NT2/D1 (cell line): ENCODE results near the gene BIK.

ENCODE experiments used
- DNase-seq: peaks from one replicate; pipeline ENCODE4 v3.0.0-alpha.2; 2011; ENCODE audit warnings: low read depth, low spot score
- H3K27me3 ChIP-seq: 2 replicates; pipeline ENCODE4 v1.6.0; 2011; ENCODE audit warnings: mild to moderate bottlenecking; ENCODE audit not compliant: insufficient read length, insufficient read depth
- H3K36me3 ChIP-seq: 2 replicates; pipeline ENCODE4 v1.6.1; 2011; ENCODE audit warnings: mild to moderate bottlenecking, low read length, mixed read lengths; ENCODE audit not compliant: insufficient read depth, insufficient read length
- H3K4me1 ChIP-seq: 2 replicates; pipeline ENCODE4 v1.5.1; 2011; ENCODE audit not compliant: insufficient read depth, insufficient read length
- H3K4me3 ChIP-seq: 2 replicates; pipeline ENCODE4 v1.5.1; 2011; ENCODE audit warnings: low read depth; ENCODE audit not compliant: insufficient read length
- H3K9ac ChIP-seq: 2 replicates; pipeline ENCODE4 v1.6.0; 2011; ENCODE audit warnings: low read depth; ENCODE audit not compliant: insufficient read length
- H3K9me3 ChIP-seq: 2 replicates; pipeline ENCODE4 v1.5.1; 2011; ENCODE audit warnings: mild to moderate bottlenecking, low read length; ENCODE audit not compliant: insufficient read depth
- SUZ12 ChIP-seq: IDR thresholded peaks from 2 replicates; pipeline ENCODE4 v1.6.1; 2011; ENCODE audit not compliant: insufficient read length, insufficient read depth; ENCODE audit errors: extremely low read depth
- YY1 ChIP-seq: IDR thresholded peaks from 2 replicates; pipeline ENCODE4 v1.6.1; 2011; ENCODE audit not compliant: insufficient read length, insufficient read depth
- ZNF274 ChIP-seq: IDR thresholded peaks from 2 replicates; pipeline ENCODE4 v1.6.1; 2011; ENCODE audit warnings: mild to moderate bottlenecking, low read depth, low read length

Gene BIK

GRCh38 chr22:43171019-43171491, 60.5 kb downstream of the BIK start:
- Histone ChIP-seq H3K9ac (no peak overlapping the region), H3K36me3 (peaks cover 92% of the 10 kb centered on the region)
- TF ChIP-seq SUZ12 (no peak), YY1 (no peak), ZNF274 (no peak)

DNA sequence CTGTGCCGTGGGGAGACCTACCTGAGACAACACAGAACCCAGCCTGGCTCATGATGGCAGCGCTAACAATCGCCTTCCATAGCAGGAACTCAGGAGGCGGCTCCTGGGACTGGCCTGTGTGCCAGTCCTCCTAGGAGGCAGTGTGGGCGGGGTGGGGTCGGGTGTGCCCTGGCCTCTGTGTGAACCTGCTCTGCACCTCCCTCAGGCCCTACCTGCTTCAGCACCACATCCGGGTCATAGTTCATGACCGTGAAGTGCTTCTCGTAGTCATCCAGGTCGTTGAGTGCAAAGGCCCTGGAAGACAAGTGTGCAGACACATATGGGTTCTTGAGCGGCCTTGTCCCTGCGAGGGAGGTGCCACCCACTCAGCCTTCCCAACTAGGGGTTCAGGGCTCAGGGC, 61.1 kb downstream of the BIK start:
- H3K9me3 ChIP-seq: no peaks in the 10 kb centered on the region
- no peak for DNase-seq
- TF ChIP-seq ZNF274: no peak
- no peak for TF ChIP-seq YY1
- no peak for TF ChIP-seq SUZ12
- H3K4me3 ChIP-seq: no peak overlapping the region
- H3K36me3 ChIP-seq: peaks cover 92% of the 10 kb centered on the region
- no peak overlapping the region for H3K9ac ChIP-seq
- no peaks in the 10 kb centered on the region for H3K27me3 ChIP-seq
- no peaks in the 10 kb centered on the region for H3K4me1 ChIP-seq

More at GRCh38 chr22:43171019-43171491, 60.5 kb downstream of the BIK start:
- Histone ChIP-seq H3K9me3 (no peaks in the 10 kb centered on the region), H3K4me1 (no peaks in the 10 kb centered on the region), H3K27me3 (no peaks in the 10 kb centered on the region), H3K4me3 (no peak overlapping the region)
- no peak for DNase-seq

DNA sequence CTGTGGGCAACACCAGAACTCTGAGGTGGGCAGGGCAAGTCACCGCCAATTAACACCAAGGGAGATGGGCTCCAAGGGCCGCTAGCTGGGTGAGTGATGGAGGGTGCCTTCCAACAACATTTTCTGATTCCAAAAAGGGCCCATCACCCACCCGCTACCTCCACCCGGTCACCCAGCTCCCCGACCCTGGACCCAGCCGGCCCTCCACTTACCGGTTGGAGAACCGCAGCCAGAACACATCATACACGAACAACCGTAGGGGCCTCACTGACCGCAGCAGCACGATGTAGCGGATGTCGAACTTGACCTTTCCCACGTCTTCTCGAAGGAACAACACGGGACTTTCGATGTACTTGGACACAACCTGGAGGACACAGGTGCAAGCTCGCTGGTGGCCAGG, 61.6 kb downstream of the BIK start:
- Histone ChIP-seq H3K27me3 (no peaks in the 10 kb centered on the region), H3K4me1 (no peaks in the 10 kb centered on the region), H3K4me3 (no peak overlapping the region), H3K36me3 (peaks cover 93% of the 10 kb centered on the region), H3K9me3 (no peaks in the 10 kb centered on the region), H3K9ac (no peak overlapping the region)
- TF ChIP-seq ZNF274 (no peak), SUZ12 (no peak), YY1 (no peak)
- no peak for DNase-seq

- peaks cover 90% of the 10 kb centered on the region for H3K36me3 ChIP-seq
- no peaks in the 10 kb centered on the region for H3K27me3 ChIP-seq
- TF ChIP-seq SUZ12 (no peak), YY1 (no peak), ZNF274 (no peak)
- H3K9ac ChIP-seq: no peak overlapping the region
- H3K9me3 ChIP-seq: no peaks in the 10 kb centered on the region
- H3K4me1 ChIP-seq: no peaks in the 10 kb centered on the region
- DNase-seq: no peak
- H3K4me3 ChIP-seq: no peak overlapping the region
Measured at GRCh38 chr22:43173566-43173965, 63.0 kb downstream of the BIK start.

- no peak for DNase-seq
- Histone ChIP-seq H3K9ac (no peak overlapping the region), H3K4me1 (no peaks in the 10 kb centered on the region), H3K4me3 (no peak overlapping the region), H3K36me3 (peaks cover 90% of the 10 kb centered on the region), H3K27me3 (no peaks in the 10 kb centered on the region), H3K9me3 (no peaks in the 10 kb centered on the region)
- TF ChIP-seq YY1: no peak
- no peak for TF ChIP-seq SUZ12
- TF ChIP-seq ZNF274: no peak
Measured at GRCh38 chr22:43173976-43174720, 63.6 kb downstream of the BIK start.

DNA sequence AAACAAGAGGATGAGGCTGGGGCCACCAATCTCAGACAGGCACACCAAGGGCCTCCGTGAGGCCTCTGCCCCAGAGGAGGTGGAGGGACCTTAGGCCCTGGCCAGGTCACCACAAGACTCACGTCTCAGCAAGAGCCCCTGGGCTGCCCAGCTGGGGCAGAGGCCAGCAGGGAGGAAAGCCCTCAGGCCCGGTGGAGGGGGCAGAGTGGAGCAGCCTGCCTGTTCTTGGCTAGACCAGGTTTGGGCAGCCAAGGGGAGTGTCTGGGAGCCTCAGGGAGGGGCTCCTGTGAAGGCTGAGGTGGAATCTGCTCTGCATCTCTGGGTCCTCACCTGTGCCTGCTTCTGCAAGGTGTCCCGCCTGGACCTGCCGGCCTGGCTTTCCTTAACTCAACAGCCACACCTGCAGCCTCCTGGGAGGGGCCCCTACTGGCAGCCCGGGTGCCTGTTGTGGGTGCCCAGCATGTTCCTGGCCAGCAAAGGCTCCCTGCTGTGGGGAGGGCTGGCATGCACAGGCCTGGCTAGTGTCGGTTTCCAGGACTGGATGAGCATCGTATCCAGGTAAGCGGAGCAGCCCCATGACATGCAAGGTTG, 64.5 kb downstream of the BIK start:
- H3K9ac ChIP-seq: no peak overlapping the region
- DNase-seq: no peak
- H3K36me3 ChIP-seq: peaks cover 90% of the 10 kb centered on the region
- no peak for TF ChIP-seq ZNF274
- TF ChIP-seq SUZ12: no peak
- TF ChIP-seq YY1: no peak
- H3K9me3 ChIP-seq: no peaks in the 10 kb centered on the region
- no peaks in the 10 kb centered on the region for H3K4me1 ChIP-seq
- H3K4me3 ChIP-seq: no peak overlapping the region
- H3K27me3 ChIP-seq: no peaks in the 10 kb centered on the region

- TF ChIP-seq SUZ12: no peak
- TF ChIP-seq ZNF274: no peak
- no peak for TF ChIP-seq YY1
- Histone ChIP-seq H3K9ac (no peak overlapping the region), H3K9me3 (no peaks in the 10 kb centered on the region), H3K27me3 (no peaks in the 10 kb centered on the region), H3K4me1 (no peaks in the 10 kb centered on the region), H3K36me3 (peaks cover 90% of the 10 kb centered on the region), H3K4me3 (no peak overlapping the region)
- DNase-seq: no peak
Measured at GRCh38 chr22:43176090-43176489, 65.5 kb downstream of the BIK start.

DNA sequence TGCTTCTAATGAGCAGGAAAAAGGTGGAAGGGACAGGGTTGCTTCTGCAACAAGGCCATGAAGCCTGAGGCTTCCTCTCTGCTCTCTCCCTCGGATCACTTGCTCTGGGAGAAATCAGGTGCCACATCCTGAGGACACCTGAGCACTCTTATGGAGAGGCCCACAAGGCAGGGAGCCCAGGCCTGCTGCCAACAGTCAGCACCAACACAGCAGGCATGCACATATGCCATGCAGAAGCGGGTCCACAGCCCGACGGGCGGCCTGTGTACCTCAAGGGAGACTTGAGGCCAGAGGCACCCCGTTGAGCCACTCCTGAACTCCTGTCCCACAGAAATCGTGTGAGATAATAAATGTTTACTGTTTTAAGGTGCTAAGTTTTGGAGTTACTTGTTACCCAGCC, 66.9 kb downstream of the BIK start:
- H3K36me3 ChIP-seq: peaks cover 90% of the 10 kb centered on the region
- H3K9ac ChIP-seq: no peak overlapping the region
- H3K4me3 ChIP-seq: no peak overlapping the region
- TF ChIP-seq ZNF274 (no peak), YY1 (no peak)
- DNase-seq: no peak
- H3K4me1 ChIP-seq: no peaks in the 10 kb centered on the region
- no peaks in the 10 kb centered on the region for H3K27me3 ChIP-seq
- no peaks in the 10 kb centered on the region for H3K9me3 ChIP-seq
